WTC11 (cell line): ENCODE data around the gene PIMREG. TPM values are rescaled to one million over a fixed set of nuclear protein-coding genes. Genes with fewer than 3 reads are reported as not detected.

Source experiments
- ATAC-seq: fragments of 200-7000 bp; cut with Tn5 transposase; 2 replicates; pipeline ENCODE4 v1.10.0; 2021; ENCODE audit warnings: mild to moderate bottlenecking, moderate library complexity
- CTCF ChIA-PET: fragments of 300-600 bp; sonication (Branson Sonifier 250); formaldehyde crosslinking; loops from one replicate; lab custom pipeline; 2021; ENCODE audit warnings: antibody characterized with exemption; lab: Charles Lee
- POLR2A ChIA-PET: fragments of 350-600 bp; sonication (Branson Sonifier 250); formaldehyde crosslinking; loops from one replicate; lab custom pipeline; 2021; ENCODE audit warnings: antibody characterized with exemption; lab: Charles Lee
- DNase-seq: peaks from one replicate; pipeline ENCODE4 v3.0.0; 2021; ENCODE audit warnings: low spot score
- H3K27ac Mint-ChIP-seq: 2 replicates; pipeline ENCODE4 v1.8.0; 2021; ENCODE audit warnings: mixed read lengths
- H3K27me3 Mint-ChIP-seq: 2 replicates; pipeline ENCODE4 v1.8.0; 2021; ENCODE audit warnings: low read depth, mild to moderate bottlenecking, moderate library complexity, mixed read lengths
- H3K36me3 Mint-ChIP-seq: 2 replicates; pipeline ENCODE4 v1.8.0; 2021; ENCODE audit warnings: mixed read lengths
- H3K4me1 Mint-ChIP-seq: 2 replicates; pipeline ENCODE4 v1.8.0; 2022; ENCODE audit warnings: mixed read lengths
- H3K4me3 Mint-ChIP-seq: 2 replicates; pipeline ENCODE4 v1.8.0; 2021; ENCODE audit warnings: mild to moderate bottlenecking, moderate library complexity, mixed read lengths
- H3K9me3 Mint-ChIP-seq: 2 replicates; pipeline ENCODE4 v1.8.0; 2021; ENCODE audit warnings: mixed read lengths
- ATF6 ChIP-seq: sonication (generic); formaldehyde crosslinking; IDR thresholded peaks from 2 replicates; pipeline ENCODE4 v1.8.1; 2023; ENCODE audit warnings: mild to moderate bottlenecking, missing genetic modification reagents
- CBFB ChIP-seq: sonication (generic); formaldehyde crosslinking; IDR thresholded peaks from 2 replicates; pipeline ENCODE4 v1.8.1; 2022; ENCODE audit warnings: mild to moderate bottlenecking, low read depth, missing genetic modification reagents
- CREM ChIP-seq: sonication (generic); formaldehyde crosslinking; IDR thresholded peaks from 2 replicates; pipeline ENCODE4 v1.8.1; 2022; ENCODE audit warnings: mild to moderate bottlenecking, missing genetic modification reagents, moderate library complexity
- ETV6 ChIP-seq: sonication (generic); formaldehyde crosslinking; IDR thresholded peaks from 2 replicates; pipeline ENCODE4 v1.8.1; 2022; ENCODE audit warnings: mild to moderate bottlenecking, missing genetic modification reagents
- FOXJ3 ChIP-seq: sonication (generic); formaldehyde crosslinking; IDR thresholded peaks from 2 replicates; pipeline ENCODE4 v1.9.0; 2021; ENCODE audit warnings: missing genetic modification reagents, mild to moderate bottlenecking, borderline replicate concordance
- GRHL2 ChIP-seq: fragments of 250-450 bp; sonication (Bioruptor Pico); IDR thresholded peaks from 2 replicates; pipeline ENCODE4 v1.8.0; 2022; ENCODE audit warnings: mild to moderate bottlenecking, moderate library complexity; ENCODE audit not compliant: insufficient replicate concordance, severe bottlenecking
- GTF2I ChIP-seq: fragments of 250-450 bp; sonication (Bioruptor Pico); conservative IDR thresholded peaks from 2 replicates; pipeline ENCODE4 v1.4.0; 2021; ENCODE audit warnings: mild to moderate bottlenecking
- MLX ChIP-seq: sonication (generic); formaldehyde crosslinking; IDR thresholded peaks from 2 replicates; pipeline ENCODE4 v1.8.1; 2023; ENCODE audit warnings: mild to moderate bottlenecking, missing genetic modification reagents, moderate library complexity
- MXD4 ChIP-seq: fragments of 250-450 bp; sonication (Bioruptor Pico); IDR thresholded peaks from 2 replicates; pipeline ENCODE4 v1.8.0; 2021; ENCODE audit warnings: mild to moderate bottlenecking, moderate library complexity, borderline replicate concordance
- NFE2L1 ChIP-seq: sonication (generic); formaldehyde crosslinking; IDR thresholded peaks from 2 replicates; pipeline ENCODE4 v1.8.1; 2023; ENCODE audit warnings: missing genetic modification reagents
- NR1H2 ChIP-seq: sonication (generic); formaldehyde crosslinking; IDR thresholded peaks from 2 replicates; pipeline ENCODE4 v1.9.0; 2021; ENCODE audit warnings: mild to moderate bottlenecking, moderate library complexity, missing genetic modification reagents
- NR2C2 ChIP-seq: sonication (generic); formaldehyde crosslinking; IDR thresholded peaks from 2 replicates; pipeline ENCODE4 v1.8.0; 2022; ENCODE audit warnings: mild to moderate bottlenecking, missing genetic modification reagents
- PREB ChIP-seq: sonication (generic); formaldehyde crosslinking; IDR thresholded peaks from 2 replicates; pipeline ENCODE4 v1.8.1; 2022; ENCODE audit warnings: mild to moderate bottlenecking, missing genetic modification reagents, moderate library complexity, borderline replicate concordance
- RELA ChIP-seq: sonication (generic); formaldehyde crosslinking; IDR thresholded peaks from 2 replicates; pipeline ENCODE4 v1.8.1; 2022; ENCODE audit warnings: missing genetic modification reagents, mild to moderate bottlenecking, borderline replicate concordance
- RORB ChIP-seq: fragments of 250-450 bp; sonication (Bioruptor Pico); IDR thresholded peaks from 2 replicates; pipeline ENCODE4 v1.9.0; 2021; ENCODE audit warnings: mild to moderate bottlenecking
- SP1 ChIP-seq: sonication (generic); formaldehyde crosslinking; conservative IDR thresholded peaks from 2 replicates; pipeline ENCODE4 v1.8.1; 2022; ENCODE audit warnings: missing genetic modification reagents
- TCF7 ChIP-seq: sonication (generic); formaldehyde crosslinking; IDR thresholded peaks from 2 replicates; pipeline ENCODE4 v1.8.0; 2022; ENCODE audit warnings: mild to moderate bottlenecking, low read depth, missing genetic modification reagents, moderate library complexity
- USF2 ChIP-seq: sonication (generic); formaldehyde crosslinking; IDR thresholded peaks from 2 replicates; pipeline ENCODE4 v1.8.1; 2023; ENCODE audit warnings: mild to moderate bottlenecking, missing genetic modification reagents, moderate library complexity
- ZNF423 ChIP-seq: fragments of 250-450 bp; sonication (Bioruptor Pico); IDR thresholded peaks from 2 replicates; pipeline ENCODE4 v2.1.2; 2022; ENCODE audit warnings: mild to moderate bottlenecking, moderate library complexity
- total RNA-seq: library from RNA; stranded (reverse); gene quantifications from 3 replicates; pipeline ENCODE4 v1.2.3, GENCODE V29; 2021
- TF ChIP-seq, protein P1 (sequence below): sonication (generic); formaldehyde crosslinking; IDR thresholded peaks from 2 replicates; pipeline ENCODE4 v1.8.0; 2022; ENCODE audit warnings: mild to moderate bottlenecking, missing genetic modification reagents
- TF ChIP-seq, protein P2 (sequence below): fragments of 250-450 bp; sonication (Bioruptor Pico); IDR thresholded peaks from 2 replicates; pipeline ENCODE4 v1.9.0; 2021; ENCODE audit warnings: mild to moderate bottlenecking

Gene PIMREG
- total RNA-seq, 1 experiment from 2014 or later = 92.2 TPM

- DNase-seq (no peak), ATAC-seq (no peak)
- H3K4me1 Mint-ChIP-seq = peaks cover 56% of the 10 kb centered on the region
- TF ChIP-seq MLX (CRISPR knock-in tag) (no peak), NR1H2 (CRISPR knock-in tag) (no peak), GRHL2 (no peak), TCF7 (CRISPR knock-in tag) (no peak), PREB (CRISPR knock-in tag) (no peak), MXD4 (no peak), SP1 (CRISPR knock-in tag) (no peak), ETV6 (no peak), RORB (CRISPR knock-in tag) (no peak), CBFB (CRISPR knock-in tag) (no peak), FOXJ3 (CRISPR knock-in tag) (no peak), ZNF423 (no peak), CREM (CRISPR knock-in tag) (no peak)
- H3K27me3 Mint-ChIP-seq = peaks cover 2% of the 10 kb centered on the region; the same call in 1 of the 2 replicates
- ChIA-PET CTCF (interaction anchor here (1.0 to 1.6 kb wide), 3 partner anchors 33 to 154 kb away, joined by 3 to 6 read pairs (median 3); no protein-coding TSS in a partner anchor), POLR2A (interaction anchor here (0.5 kb wide), 1 partner anchor 696 kb away, joined by 3 read pairs; no protein-coding TSS in a partner anchor)
- H3K36me3 Mint-ChIP-seq = peaks cover 6% of the 10 kb centered on the region
- H3K9me3 Mint-ChIP-seq = peaks cover 23% of the 10 kb centered on the region
- no peak overlapping the region for H3K4me3 Mint-ChIP-seq
- no peak overlapping the region; the same call in 1 of the 2 replicates for H3K27ac Mint-ChIP-seq
These were observed 4.3 kb upstream of the PIMREG start for GRCh38 chr17:6439951-6440350.

DNA sequence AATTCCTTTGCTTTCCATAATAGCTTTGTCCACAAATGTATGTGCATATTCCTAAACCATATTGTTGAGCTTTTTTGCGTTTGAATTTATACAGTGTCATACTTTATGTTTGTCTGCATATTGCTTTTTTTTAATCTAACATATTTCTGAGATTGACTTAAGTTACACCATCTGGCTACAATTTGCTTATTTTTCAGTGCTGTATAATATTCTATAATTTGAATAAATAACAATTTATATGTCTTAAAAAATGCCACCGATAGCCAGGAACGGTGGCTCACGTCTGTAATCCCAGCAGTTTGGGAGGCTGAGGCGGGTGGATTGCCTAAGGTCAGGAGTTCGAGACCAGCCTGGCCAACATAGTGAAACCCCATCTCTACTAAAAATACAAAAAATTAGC is 1.5 kb upstream of the PIMREG start:
- Mint-ChIP-seq H3K4me3 (peak overlapping the region; percentile 99; the same call in 1 of the 2 replicates), H3K4me1 (peaks cover 52% of the 10 kb centered on the region), H3K27me3 (no peaks in the 10 kb centered on the region; the same call in 1 of the 2 replicates), H3K36me3 (peaks cover 28% of the 10 kb centered on the region), H3K27ac (no peak overlapping the region), H3K9me3 (peaks cover 23% of the 10 kb centered on the region)
- ATAC-seq (no peak), DNase-seq (no peak)
- CTCF ChIA-PET = no interaction called here
- 0 out of 2 replicates have a peak, but pooled peaks have one; percentile 69 for TF ChIP-seq GTF2I (CRISPR knock-in tag)
- TF ChIP-seq, protein P1, sequence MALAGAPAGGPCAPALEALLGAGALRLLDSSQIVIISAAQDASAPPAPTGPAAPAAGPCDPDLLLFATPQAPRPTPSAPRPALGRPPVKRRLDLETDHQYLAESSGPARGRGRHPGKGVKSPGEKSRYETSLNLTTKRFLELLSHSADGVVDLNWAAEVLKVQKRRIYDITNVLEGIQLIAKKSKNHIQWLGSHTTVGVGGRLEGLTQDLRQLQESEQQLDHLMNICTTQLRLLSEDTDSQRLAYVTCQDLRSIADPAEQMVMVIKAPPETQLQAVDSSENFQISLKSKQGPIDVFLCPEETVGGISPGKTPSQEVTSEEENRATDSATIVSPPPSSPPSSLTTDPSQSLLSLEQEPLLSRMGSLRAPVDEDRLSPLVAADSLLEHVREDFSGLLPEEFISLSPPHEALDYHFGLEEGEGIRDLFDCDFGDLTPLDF = no peak
- POLR2A ChIA-PET = interaction anchor here (2.1 kb wide), 1 partner anchor 11 kb away, joined by 24 read pairs; no protein-coding TSS in a partner anchor

- Mint-ChIP-seq H3K36me3 (peaks cover 43% of the 10 kb centered on the region), H3K4me3 (peak overlapping the region; percentile 99), H3K4me1 (peaks cover 46% of the 10 kb centered on the region), H3K27ac (peak overlapping the region; percentile 92), H3K9me3 (peaks cover 16% of the 10 kb centered on the region), H3K27me3 (no peaks in the 10 kb centered on the region; the same call in 1 of the 2 replicates)
- DNase-seq (no peak), ATAC-seq (no peak)
- CTCF ChIA-PET = interaction anchor here (0.6 to 1.8 kb wide), 6 partner anchors 9 to 204 kb away, joined by 4 to 11 read pairs (median 6); no protein-coding TSS in a partner anchor
- POLR2A ChIA-PET = interaction anchor here (0.9 to 2.1 kb wide), 4 partner anchors 9 to 1014 kb away, joined by 3 to 24 read pairs (median 3); partner anchors contain the start of genes C17orf100 and MED31
- TF ChIP-seq SP1 (CRISPR knock-in tag) = no peak
- TF ChIP-seq, protein P2, sequence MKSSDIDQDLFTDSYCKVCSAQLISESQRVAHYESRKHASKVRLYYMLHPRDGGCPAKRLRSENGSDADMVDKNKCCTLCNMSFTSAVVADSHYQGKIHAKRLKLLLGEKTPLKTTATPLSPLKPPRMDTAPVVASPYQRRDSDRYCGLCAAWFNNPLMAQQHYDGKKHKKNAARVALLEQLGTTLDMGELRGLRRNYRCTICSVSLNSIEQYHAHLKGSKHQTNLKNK = no peak
- TF ChIP-seq ATF6 = no peak
- TF ChIP-seq NFE2L1 (CRISPR knock-in tag) = no peak
- no peak for TF ChIP-seq USF2 (CRISPR knock-in tag)
- no peak for TF ChIP-seq FOXJ3 (CRISPR knock-in tag)
- no peak for TF ChIP-seq NR2C2 (CRISPR knock-in tag)
- TF ChIP-seq RELA (CRISPR knock-in tag) = no peak
These were observed 498 bp downstream of the PIMREG start for GRCh38 chr17:6444571-6445335.
